GM12891 (cell line): ENCODE measurements around the gene IDI1.

Experiments used
- POLR2A ChIP-seq: IDR thresholded peaks from 2 replicates; pipeline ENCODE4 v1.6.1; 2011; ENCODE audit warnings: low read depth, low read length, control low read depth
- POLR2AphosphoS5 ChIP-seq: IDR thresholded peaks from 2 replicates; pipeline ENCODE4 v1.6.1; 2011; ENCODE audit warnings: low read depth, low read length, control low read depth

- TF ChIP-seq POLR2A (no peak), POLR2AphosphoS5 (no peak)
These were observed 44.8 kb upstream of the IDI1 start for GRCh38 chr10:1093696-1094095.
